Smooth muscle cell (in vitro differentiated cells): ENCODE results near the gene MYRFL. TPM values are rescaled to one million over a fixed set of nuclear protein-coding genes. Genes with fewer than 3 reads are reported as not detected.
A peak's percentile ranks its signal among the peaks of the same experiment; 100 is the strongest.

Experiments
- DNase-seq: peaks from one replicate; lab custom pipeline; 2025; ENCODE audit not compliant: unreplicated experiment; lab: John Stamatoyannopoulos, UW
- H2AFZ ChIP-seq: fragments of 200-600 bp; sonication (generic); 2 replicates; pipeline ENCODE4 v1.6.0; 2016; ENCODE audit warnings: antibody characterized with exemption, low read depth, mild to moderate bottlenecking
- H3F3A ChIP-seq: fragments of 200-600 bp; sonication (generic); 2 replicates; pipeline ENCODE4 v1.6.0; 2017; ENCODE audit warnings: antibody characterized with exemption, low read depth
- H3K27ac ChIP-seq: fragments of 200-600 bp; sonication (generic); 2 replicates; pipeline ENCODE4 v1.5.1; 2016; ENCODE audit warnings: low read depth, mild to moderate bottlenecking
- H3K27me3 ChIP-seq: fragments of 200-600 bp; sonication (generic); 2 replicates; pipeline ENCODE4 v1.6.1; 2016; ENCODE audit warnings: low read depth, mild to moderate bottlenecking
- H3K36me3 ChIP-seq: fragments of 200-600 bp; sonication (generic); 2 replicates; pipeline ENCODE4 v1.5.1; 2016; ENCODE audit warnings: low read depth
- H3K4me1 ChIP-seq: fragments of 200-600 bp; sonication (generic); 2 replicates; pipeline ENCODE4 v1.5.1; 2016; ENCODE audit warnings: low read depth
- H3K4me2 ChIP-seq: fragments of 200-600 bp; sonication (generic); 2 replicates; pipeline ENCODE4 v1.6.0; 2016; ENCODE audit warnings: mild to moderate bottlenecking
- H3K4me3 ChIP-seq: fragments of 200-600 bp; sonication (generic); 2 replicates; pipeline ENCODE4 v1.5.1; 2016; ENCODE audit warnings: mild to moderate bottlenecking
- H3K79me2 ChIP-seq: fragments of 200-600 bp; sonication (generic); 2 replicates; pipeline ENCODE4 v1.6.0; 2016; ENCODE audit warnings: low read depth, mild to moderate bottlenecking
- H3K9ac ChIP-seq: fragments of 200-600 bp; sonication (generic); 2 replicates; pipeline ENCODE4 v1.6.0; 2016; ENCODE audit warnings: low read depth
- H3K9me3 ChIP-seq: fragments of 200-600 bp; sonication (generic); replicated peaks from 2 replicates; pipeline ENCODE4 v1.5.1; 2016; ENCODE audit warnings: low read depth
- H4K20me1 ChIP-seq: fragments of 200-600 bp; sonication (generic); 2 replicates; pipeline ENCODE4 v1.6.0; 2016; ENCODE audit warnings: low read depth
- WGBS: methylation state at CpG from one replicate; pipeline ENCODE4 v1.1.7; 2016; ENCODE audit warnings: low lambda C conversion rate; 5-methylcytosine and 5-hydroxymethylcytosine counted together
- polyA plus RNA-seq: library from polyadenylated mRNA; unstranded; fragments of >200 nt; fragmentation: Nextera tagmentation; extraction: Ambion mirVana; gene quantifications from 2 replicates; pipeline ENCODE4 v1.2.1, GENCODE V29; 2016
- total RNA-seq: library from RNA; depleted of rRNA; stranded (reverse); fragments of >200 nt; gene quantifications from 2 replicates; pipeline ENCODE4 v1.2.3, GENCODE V29; 2014
- TF ChIP-seq, protein P1 (sequence below): fragments of 200-600 bp; sonication (generic); IDR thresholded peaks from 2 replicates; pipeline ENCODE4 v1.5.1; 2017; ENCODE audit warnings: borderline replicate concordance, mild to moderate bottlenecking, antibody characterized with exemption; ENCODE audit not compliant: insufficient read depth, poor library complexity, severe bottlenecking

Gene MYRFL
- total and polyA plus RNA-seq, 2 experiments from 2014 or later: not detected

DNA sequence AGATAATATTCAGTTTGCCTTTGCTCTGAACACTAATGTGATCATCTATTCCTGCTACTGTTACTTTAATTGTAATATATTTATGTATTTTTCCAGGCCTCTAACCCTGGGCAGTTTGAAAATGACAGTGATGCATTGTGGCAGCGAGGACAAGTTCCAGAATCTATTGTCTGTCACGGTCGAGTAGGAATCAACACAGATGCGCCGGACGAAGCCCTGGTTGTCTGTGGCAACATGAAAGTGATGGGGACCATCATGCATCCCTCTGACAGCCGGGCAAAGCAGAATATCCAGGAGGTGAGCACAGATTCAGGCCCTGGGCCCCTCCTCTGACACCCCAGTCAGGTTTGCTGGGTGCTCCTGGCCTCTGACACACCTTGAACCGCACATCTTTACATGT, 78.5 kb downstream of the MYRFL start:
- WGBS: 92% methylated on average over 8 of the region's 8 CpGs

DNA sequence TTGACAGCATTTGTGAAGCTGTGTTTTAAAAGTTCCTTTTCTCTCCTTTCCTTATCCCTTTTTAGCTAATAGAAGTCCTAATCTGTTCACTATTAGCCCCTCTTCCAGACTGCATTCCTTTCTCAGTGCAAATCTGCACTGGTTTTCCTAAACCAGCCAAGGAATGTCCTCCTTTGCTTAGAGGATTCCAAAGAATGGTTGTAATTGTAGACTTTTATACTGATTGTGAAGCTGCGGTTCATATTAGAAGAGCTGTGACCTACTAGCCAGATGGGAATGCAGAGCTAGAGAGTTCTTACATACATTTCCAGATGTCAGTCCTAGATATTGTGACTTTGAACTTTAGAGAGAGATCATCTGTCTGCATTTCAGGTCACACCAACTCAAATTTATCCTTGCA, 79.8 kb downstream of the MYRFL start:
- H3K27ac ChIP-seq: peak overlapping the region; percentile 68
- DNase-seq: no peak
- H2AFZ ChIP-seq: peak overlapping the region; percentile 56
- H4K20me1 ChIP-seq: no peaks in the 10 kb centered on the region
- TF ChIP-seq, protein P1, sequence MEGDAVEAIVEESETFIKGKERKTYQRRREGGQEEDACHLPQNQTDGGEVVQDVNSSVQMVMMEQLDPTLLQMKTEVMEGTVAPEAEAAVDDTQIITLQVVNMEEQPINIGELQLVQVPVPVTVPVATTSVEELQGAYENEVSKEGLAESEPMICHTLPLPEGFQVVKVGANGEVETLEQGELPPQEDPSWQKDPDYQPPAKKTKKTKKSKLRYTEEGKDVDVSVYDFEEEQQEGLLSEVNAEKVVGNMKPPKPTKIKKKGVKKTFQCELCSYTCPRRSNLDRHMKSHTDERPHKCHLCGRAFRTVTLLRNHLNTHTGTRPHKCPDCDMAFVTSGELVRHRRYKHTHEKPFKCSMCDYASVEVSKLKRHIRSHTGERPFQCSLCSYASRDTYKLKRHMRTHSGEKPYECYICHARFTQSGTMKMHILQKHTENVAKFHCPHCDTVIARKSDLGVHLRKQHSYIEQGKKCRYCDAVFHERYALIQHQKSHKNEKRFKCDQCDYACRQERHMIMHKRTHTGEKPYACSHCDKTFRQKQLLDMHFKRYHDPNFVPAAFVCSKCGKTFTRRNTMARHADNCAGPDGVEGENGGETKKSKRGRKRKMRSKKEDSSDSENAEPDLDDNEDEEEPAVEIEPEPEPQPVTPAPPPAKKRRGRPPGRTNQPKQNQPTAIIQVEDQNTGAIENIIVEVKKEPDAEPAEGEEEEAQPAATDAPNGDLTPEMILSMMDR: no peak
- no peak overlapping the region for H3K9ac ChIP-seq
- no peak overlapping the region for H3K4me3 ChIP-seq
- no peaks in the 10 kb centered on the region for H3K27me3 ChIP-seq
- H3K79me2 ChIP-seq: no peaks in the 10 kb centered on the region
- H3K4me1 ChIP-seq: peaks cover 19% of the 10 kb centered on the region
- H3K4me2 ChIP-seq: peak overlapping the region; percentile 38
- no peaks in the 10 kb centered on the region for H3K9me3 ChIP-seq
- H3K36me3 ChIP-seq: no peaks in the 10 kb centered on the region
- WGBS: 0% methylated on average over 1 of the region's 1 CpG
- no peaks in the 10 kb centered on the region for H3F3A ChIP-seq

More for the DNA sequence above, 78.5 kb downstream of the MYRFL start:
- peak overlapping the region; percentile 68 for H3K27ac ChIP-seq
- H3K4me3 ChIP-seq: no peak overlapping the region
- no peaks in the 10 kb centered on the region for H3K36me3 ChIP-seq
- H3F3A ChIP-seq: no peaks in the 10 kb centered on the region
- H3K9me3 ChIP-seq: no peaks in the 10 kb centered on the region
- TF ChIP-seq, protein P1: no peak
- no peaks in the 10 kb centered on the region for H3K79me2 ChIP-seq
- no peak overlapping the region for H3K9ac ChIP-seq
- H2AFZ ChIP-seq: no peak overlapping the region
- no peak for DNase-seq
- H4K20me1 ChIP-seq: no peaks in the 10 kb centered on the region
- H3K4me2 ChIP-seq: no peak overlapping the region
- H3K27me3 ChIP-seq: no peaks in the 10 kb centered on the region
- H3K4me1 ChIP-seq: peaks cover 19% of the 10 kb centered on the region

DNA sequence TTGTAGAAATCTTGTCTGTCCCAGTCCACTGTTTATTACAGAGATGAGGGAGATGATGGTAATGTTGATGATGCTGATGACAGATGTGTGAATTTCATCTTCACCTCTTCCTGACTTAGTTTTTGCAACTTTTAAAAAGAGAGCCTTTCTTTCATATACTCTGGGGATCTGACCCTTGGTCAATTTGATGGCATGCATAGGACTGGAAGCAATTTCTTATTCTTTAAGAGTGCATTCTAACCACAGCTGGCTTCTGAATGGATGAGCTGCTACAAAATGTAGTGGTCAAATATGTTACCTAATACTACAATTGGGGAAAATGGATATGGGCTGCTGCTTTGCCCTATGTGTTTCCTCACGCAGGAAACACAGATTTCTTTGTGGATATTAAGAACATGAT, 80.8 kb downstream of the MYRFL start:
- TF ChIP-seq, protein P1: no peak
- H3K79me2 ChIP-seq: no peaks in the 10 kb centered on the region

More for the DNA sequence above, 80.8 kb downstream of the MYRFL start:
- Histone ChIP-seq H4K20me1 (no peaks in the 10 kb centered on the region), H3K4me3 (no peak overlapping the region), H3K27me3 (no peaks in the 10 kb centered on the region), H2AFZ (no peak overlapping the region), H3K36me3 (no peaks in the 10 kb centered on the region), H3F3A (no peaks in the 10 kb centered on the region), H3K9me3 (no peaks in the 10 kb centered on the region), H3K4me2 (no peak overlapping the region), H3K9ac (no peak overlapping the region), H3K27ac (no peak overlapping the region), H3K4me1 (peaks cover 24% of the 10 kb centered on the region)
- DNase-seq: no peak
- 92% methylated on average over 1 of the region's 1 CpG for WGBS
